Neural cell (in vitro differentiated cells): ENCODE results near the gene MCAM. TPM values are rescaled to one million over a fixed set of nuclear protein-coding genes. Genes with fewer than 3 reads are reported as not detected.

Experiments used
- H2AFZ ChIP-seq: fragments of 200-600, 300-800 bp; sonication (generic), shearing (Covaris generic); 2 replicates; pipeline ENCODE4 v1.6.0; 2014; ENCODE audit warnings: low read depth, mild to moderate bottlenecking, antibody characterized with exemption, low read length, moderate library complexity
- H3F3A ChIP-seq: fragments of 200-600 bp; shearing (Covaris generic); 2 replicates; pipeline ENCODE4 v1.6.1; 2016; ENCODE audit warnings: mild to moderate bottlenecking, moderate library complexity, mixed read lengths, antibody characterized with exemption, low read length; ENCODE audit not compliant: insufficient read depth, poor library complexity, severe bottlenecking
- H3K27ac ChIP-seq: fragments of 200-600, 300-800 bp; sonication (generic), shearing (Covaris generic); 2 replicates; pipeline ENCODE4 v1.5.1; 2014; ENCODE audit warnings: mild to moderate bottlenecking, low read length, moderate library complexity
- H3K27me3 ChIP-seq: fragments of 300-800, 200-600 bp; sonication (generic), shearing (Covaris generic); 2 replicates; pipeline ENCODE4 v1.6.0; 2014; ENCODE audit warnings: mild to moderate bottlenecking, low read depth, low read length, moderate library complexity; ENCODE audit not compliant: insufficient read depth
- H3K36me3 ChIP-seq: fragments of 300-800, 200-600 bp; sonication (generic), shearing (Covaris generic); 2 replicates; pipeline ENCODE4 v1.5.1; 2014; ENCODE audit warnings: mild to moderate bottlenecking, antibody characterized with exemption, low read length, moderate library complexity; ENCODE audit not compliant: insufficient read depth
- H3K4me2 ChIP-seq: fragments of 300-800, 200-600 bp; sonication (generic), shearing (Covaris generic); 2 replicates; pipeline ENCODE4 v1.6.0; 2014; ENCODE audit warnings: mild to moderate bottlenecking, low read length
- H3K4me3 ChIP-seq: fragments of 300-800, 200-600 bp; sonication (generic), shearing (Covaris generic); 2 replicates; pipeline ENCODE4 v1.5.1; 2014; ENCODE audit warnings: mild to moderate bottlenecking, low read length, moderate library complexity
- H3K79me2 ChIP-seq: fragments of 200-600 bp; shearing (Covaris generic); replicated peaks from 2 replicates; pipeline ENCODE4 v1.6.0; 2014; ENCODE audit warnings: mild to moderate bottlenecking, low read length, moderate library complexity; ENCODE audit not compliant: insufficient read depth
- H3K9ac ChIP-seq: fragments of 300-800, 200-600 bp; sonication (generic), shearing (Covaris generic); 2 replicates; pipeline ENCODE4 v1.6.1; 2016; ENCODE audit warnings: mild to moderate bottlenecking, low read length, mixed read lengths
- H3K9me2 ChIP-seq: fragments of 200-600 bp; shearing (Covaris generic); 2 replicates; pipeline ENCODE4 v1.6.1; 2016; ENCODE audit warnings: mild to moderate bottlenecking, low read length, mixed read lengths; ENCODE audit not compliant: insufficient read depth
- H3K9me3 ChIP-seq: fragments of 200-600, 300-800 bp; sonication (generic), shearing (Covaris generic); 2 replicates; pipeline ENCODE4 v1.6.1; 2016; ENCODE audit warnings: mild to moderate bottlenecking, mixed run types, low read length, moderate library complexity, mixed read lengths
- H4K20me1 ChIP-seq: fragments of 200-600 bp; shearing (Covaris generic); 2 replicates; pipeline ENCODE4 v1.6.1; 2016; ENCODE audit warnings: mild to moderate bottlenecking, mixed run types; ENCODE audit not compliant: insufficient read depth
- EP300 ChIP-seq: fragments of 450-650 bp; conservative IDR thresholded peaks from 2 replicates; pipeline ENCODE4 v1.6.1; 2014; ENCODE audit warnings: antibody characterized with exemption, mild to moderate bottlenecking, moderate library complexity; ENCODE audit not compliant: poor library complexity, severe bottlenecking
- EZH2 ChIP-seq: fragments of 200-600, 300-800 bp; shearing (Covaris generic), sonication (generic); IDR thresholded peaks from 2 replicates; pipeline ENCODE4 v1.6.1; 2014; ENCODE audit warnings: antibody characterized with exemption, low read length, borderline replicate concordance, mild to moderate bottlenecking; ENCODE audit not compliant: insufficient read depth, poor library complexity, severe bottlenecking
- MXI1 ChIP-seq: fragments of 450-650 bp; conservative IDR thresholded peaks from 2 replicates; pipeline ENCODE4 v1.6.1; 2014; ENCODE audit warnings: antibody characterized with exemption, mild to moderate bottlenecking; ENCODE audit not compliant: poor library complexity, severe bottlenecking
- POLR2AphosphoS5 ChIP-seq: IDR thresholded peaks from 2 replicates; pipeline ENCODE4 v1.6.1; 2012
- RAD21 ChIP-seq: fragments of 450-650 bp; conservative IDR thresholded peaks from 2 replicates; pipeline ENCODE4 v1.6.1; 2014; ENCODE audit warnings: antibody characterized with exemption, mild to moderate bottlenecking, moderate library complexity
- SMC3 ChIP-seq: fragments of 450-650 bp; conservative IDR thresholded peaks from 2 replicates; pipeline ENCODE4 v1.6.1; 2014; ENCODE audit warnings: antibody characterized with exemption, mild to moderate bottlenecking, moderate library complexity; ENCODE audit not compliant: poor library complexity
- TAF1 ChIP-seq: IDR thresholded peaks from 2 replicates; pipeline ENCODE4 v1.6.1; 2012; ENCODE audit warnings: low read depth
- polyA plus RNA-seq: library from polyadenylated mRNA; depleted of rRNA; stranded (reverse); fragments of >200 nt; gene quantifications from 2 replicates; pipeline ENCODE4 v1.2.3, GENCODE V29; 2014
- TF ChIP-seq, protein P1 (sequence below): fragments of 450-650 bp; IDR thresholded peaks from 2 replicates; pipeline ENCODE4 v1.5.1; 2014; ENCODE audit warnings: antibody characterized with exemption, mild to moderate bottlenecking, moderate library complexity; ENCODE audit not compliant: poor library complexity, severe bottlenecking
- TF ChIP-seq, protein P2 (sequence below): IDR thresholded peaks from 2 replicates; pipeline ENCODE4 v1.6.1; 2012; ENCODE audit warnings: borderline replicate concordance

Gene MCAM
- polyA plus RNA-seq, 1 donor from 2014 or later, result 7.5 TPM

DNA sequence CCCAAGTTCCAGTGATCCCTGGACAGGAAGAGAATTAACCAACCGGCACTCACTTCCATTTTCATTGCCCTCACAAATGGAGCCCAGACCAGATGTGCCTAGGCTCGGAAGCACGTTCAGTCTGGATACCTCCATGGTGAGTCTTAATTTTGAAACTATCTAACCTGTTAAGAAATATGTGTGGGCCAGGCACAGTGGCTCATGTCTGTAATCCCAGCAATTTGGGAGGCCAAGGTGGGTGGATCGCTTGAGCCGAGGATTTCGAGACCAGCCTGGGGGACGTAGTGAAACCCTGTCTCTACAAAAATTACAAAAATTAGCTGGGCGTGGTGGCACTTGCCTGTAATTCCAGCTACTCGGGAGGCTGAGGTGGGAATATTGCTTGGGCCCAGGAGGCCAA lies 31.5 kb downstream of the MCAM start:
- H3K27ac ChIP-seq, result no peak overlapping the region
- H4K20me1 ChIP-seq, result no peaks in the 10 kb centered on the region
- no peaks in the 10 kb centered on the region for H3K79me2 ChIP-seq
- no peaks in the 10 kb centered on the region for H3K36me3 ChIP-seq
- no peak overlapping the region for H3K9ac ChIP-seq
- no peak overlapping the region for H3K4me3 ChIP-seq
- H3K9me3 ChIP-seq, result no peaks in the 10 kb centered on the region
- H3K27me3 ChIP-seq, result no peaks in the 10 kb centered on the region
- TF ChIP-seq POLR2AphosphoS5 (no peak), RAD21 (no peak)
- H2AFZ ChIP-seq, result no peak overlapping the region
- H3K9me2 ChIP-seq, result no peaks in the 10 kb centered on the region
- no peaks in the 10 kb centered on the region for H3F3A ChIP-seq
- no peak overlapping the region for H3K4me2 ChIP-seq

DNA sequence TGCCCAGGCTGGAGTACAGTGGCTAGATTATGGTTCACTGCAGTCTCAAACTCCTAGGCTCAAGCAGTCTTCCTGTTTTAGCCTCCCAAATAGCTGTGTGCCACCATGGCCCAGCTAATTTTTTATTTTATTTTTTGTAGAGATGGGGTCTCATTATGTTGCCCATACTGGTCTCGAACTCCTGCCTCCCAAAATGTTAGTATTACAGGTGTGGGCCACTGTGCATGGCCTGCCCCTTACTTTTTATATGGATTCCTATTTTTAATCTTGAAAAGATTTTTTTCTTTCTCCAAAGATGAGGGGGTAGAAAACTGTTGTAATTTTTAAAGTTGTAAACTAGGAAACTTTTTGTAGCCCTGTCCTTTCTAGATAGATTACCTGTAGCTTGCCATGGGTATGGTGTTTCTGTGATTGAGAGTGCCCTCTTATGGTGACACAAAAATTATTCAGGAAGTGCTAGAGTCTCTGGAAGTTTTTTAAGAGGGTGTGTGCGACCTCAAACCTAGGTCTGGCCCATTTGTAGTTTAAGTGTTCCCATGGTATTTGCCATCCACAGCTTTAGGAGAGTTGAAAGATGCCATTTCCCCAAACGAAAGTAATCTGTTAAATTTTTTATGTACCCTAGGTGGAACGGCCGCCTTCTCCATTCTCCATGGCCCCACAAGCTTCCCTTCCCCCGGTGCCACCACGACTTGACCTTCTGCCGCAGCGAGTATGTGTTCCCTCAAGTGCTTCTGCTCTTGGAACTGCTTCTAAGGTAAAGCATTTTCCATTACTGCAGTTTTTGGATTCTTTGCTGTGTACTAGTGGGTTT lies 32.4 kb downstream of the MCAM start:
- Histone ChIP-seq H3K79me2 (no peaks in the 10 kb centered on the region), H3K4me3 (no peak overlapping the region), H4K20me1 (no peaks in the 10 kb centered on the region), H3K9ac (no peak overlapping the region), H3K27ac (no peak overlapping the region), H3K27me3 (no peaks in the 10 kb centered on the region), H3K9me2 (no peaks in the 10 kb centered on the region), H3K4me2 (no peak overlapping the region), H3K36me3 (no peaks in the 10 kb centered on the region), H2AFZ (no peak overlapping the region), H3F3A (no peaks in the 10 kb centered on the region), H3K9me3 (no peaks in the 10 kb centered on the region)
- TF ChIP-seq SMC3 (no peak), POLR2AphosphoS5 (no peak), EP300 (no peak), RAD21 (no peak), TAF1 (no peak), MXI1 (no peak), EZH2 (no peak)
- TF ChIP-seq, protein P1, sequence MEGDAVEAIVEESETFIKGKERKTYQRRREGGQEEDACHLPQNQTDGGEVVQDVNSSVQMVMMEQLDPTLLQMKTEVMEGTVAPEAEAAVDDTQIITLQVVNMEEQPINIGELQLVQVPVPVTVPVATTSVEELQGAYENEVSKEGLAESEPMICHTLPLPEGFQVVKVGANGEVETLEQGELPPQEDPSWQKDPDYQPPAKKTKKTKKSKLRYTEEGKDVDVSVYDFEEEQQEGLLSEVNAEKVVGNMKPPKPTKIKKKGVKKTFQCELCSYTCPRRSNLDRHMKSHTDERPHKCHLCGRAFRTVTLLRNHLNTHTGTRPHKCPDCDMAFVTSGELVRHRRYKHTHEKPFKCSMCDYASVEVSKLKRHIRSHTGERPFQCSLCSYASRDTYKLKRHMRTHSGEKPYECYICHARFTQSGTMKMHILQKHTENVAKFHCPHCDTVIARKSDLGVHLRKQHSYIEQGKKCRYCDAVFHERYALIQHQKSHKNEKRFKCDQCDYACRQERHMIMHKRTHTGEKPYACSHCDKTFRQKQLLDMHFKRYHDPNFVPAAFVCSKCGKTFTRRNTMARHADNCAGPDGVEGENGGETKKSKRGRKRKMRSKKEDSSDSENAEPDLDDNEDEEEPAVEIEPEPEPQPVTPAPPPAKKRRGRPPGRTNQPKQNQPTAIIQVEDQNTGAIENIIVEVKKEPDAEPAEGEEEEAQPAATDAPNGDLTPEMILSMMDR, result no peak
- TF ChIP-seq, protein P2, sequence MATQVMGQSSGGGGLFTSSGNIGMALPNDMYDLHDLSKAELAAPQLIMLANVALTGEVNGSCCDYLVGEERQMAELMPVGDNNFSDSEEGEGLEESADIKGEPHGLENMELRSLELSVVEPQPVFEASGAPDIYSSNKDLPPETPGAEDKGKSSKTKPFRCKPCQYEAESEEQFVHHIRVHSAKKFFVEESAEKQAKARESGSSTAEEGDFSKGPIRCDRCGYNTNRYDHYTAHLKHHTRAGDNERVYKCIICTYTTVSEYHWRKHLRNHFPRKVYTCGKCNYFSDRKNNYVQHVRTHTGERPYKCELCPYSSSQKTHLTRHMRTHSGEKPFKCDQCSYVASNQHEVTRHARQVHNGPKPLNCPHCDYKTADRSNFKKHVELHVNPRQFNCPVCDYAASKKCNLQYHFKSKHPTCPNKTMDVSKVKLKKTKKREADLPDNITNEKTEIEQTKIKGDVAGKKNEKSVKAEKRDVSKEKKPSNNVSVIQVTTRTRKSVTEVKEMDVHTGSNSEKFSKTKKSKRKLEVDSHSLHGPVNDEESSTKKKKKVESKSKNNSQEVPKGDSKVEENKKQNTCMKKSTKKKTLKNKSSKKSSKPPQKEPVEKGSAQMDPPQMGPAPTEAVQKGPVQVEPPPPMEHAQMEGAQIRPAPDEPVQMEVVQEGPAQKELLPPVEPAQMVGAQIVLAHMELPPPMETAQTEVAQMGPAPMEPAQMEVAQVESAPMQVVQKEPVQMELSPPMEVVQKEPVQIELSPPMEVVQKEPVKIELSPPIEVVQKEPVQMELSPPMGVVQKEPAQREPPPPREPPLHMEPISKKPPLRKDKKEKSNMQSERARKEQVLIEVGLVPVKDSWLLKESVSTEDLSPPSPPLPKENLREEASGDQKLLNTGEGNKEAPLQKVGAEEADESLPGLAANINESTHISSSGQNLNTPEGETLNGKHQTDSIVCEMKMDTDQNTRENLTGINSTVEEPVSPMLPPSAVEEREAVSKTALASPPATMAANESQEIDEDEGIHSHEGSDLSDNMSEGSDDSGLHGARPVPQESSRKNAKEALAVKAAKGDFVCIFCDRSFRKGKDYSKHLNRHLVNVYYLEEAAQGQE, result no peak
